HCT116 (cell line): ENCODE results near the gene FAM120A. TPM values are rescaled to one million over a fixed set of nuclear protein-coding genes. Genes with fewer than 3 reads are reported as not detected.

ENCODE experiments used
- ATAC-seq: fragments of 200-7000 bp; cut with Tn5 transposase; 2 replicates; pipeline ENCODE4 v1.9.1; 2020; ENCODE audit warnings: mild to moderate bottlenecking, moderate library complexity
- BruUV-seq: library from RNA; stranded (reverse); fragments of 400-500 nt; replicated peaks from 2 replicates; lab custom pipeline; 2021; lab: Mats Ljungman, UMichigan
- CTCF ChIA-PET: fragments of 300-600 bp; sonication (Branson Sonifier 250); formaldehyde crosslinking; loops from one replicate; lab custom pipeline; 2021; ENCODE audit warnings: antibody characterized with exemption; lab: Charles Lee
- POLR2A ChIA-PET: fragments of 300-600, 350-600 bp; sonication (Branson Sonifier 250); formaldehyde crosslinking; loops from one replicate; lab custom pipeline; 2021; ENCODE audit warnings: antibody characterized with exemption; lab: Charles Lee
- RAD21 ChIA-PET, 2 experiments: fragments of 300-600 bp; sonication (Branson Sonifier 250); formaldehyde crosslinking; loops; one replicate each; lab custom pipeline; 2023; ENCODE audit warnings: low total read pairs in 2 of 2; ENCODE audit not compliant: uncharacterized antibody in 2 of 2, unreplicated experiment in 2 of 2, low non-redundant PET in 1 of 2; lab: Charles Lee
- DNase-seq: peaks from one replicate; pipeline ENCODE4 v3.0.0-alpha.2; 2010; ENCODE audit warnings: low read depth, low spot score
- H2AFZ ChIP-seq: fragments of 200-600 bp; shearing (Covaris generic), sonication (generic); 2 replicates; pipeline ENCODE4 v1.6.1; 2017; ENCODE audit warnings: low read depth, mixed run types, mixed read lengths, antibody characterized with exemption, low read length; ENCODE audit not compliant: poor library complexity, severe bottlenecking
- H3K27ac ChIP-seq: 2 replicates; pipeline ENCODE4 v1.5.1; 2012; ENCODE audit warnings: low read depth, low read length
- H3K27me3 ChIP-seq: fragments of 200-600 bp; sonication (generic); 2 replicates; pipeline ENCODE4 v1.6.1; 2016; ENCODE audit warnings: mixed run types, low read length, mixed read lengths; ENCODE audit not compliant: insufficient read depth
- H3K36me3 ChIP-seq, 2 experiments: fragments of 200-500 bp in 1 of 2; fragments of 200-600 bp in 1 of 2; sonication (Bioruptor generic) in 1 of 2; sonication (generic) in 1 of 2; 2 replicates each; pipeline versions ENCODE4 v1.5.1 to v1.6.1; 2014 to 2016; ENCODE audit warnings: low read length in 2 of 2, inconsistent platforms in 1 of 2, mixed read lengths in 1 of 2, mixed run types in 1 of 2; ENCODE audit not compliant: insufficient read depth in 2 of 2, control insufficient read depth in 1 of 2
- H3K4me1 ChIP-seq, 2 experiments: fragments of 200-600 bp in 1 of 2; sonication (generic) in 1 of 2; 2 replicates each; pipeline versions ENCODE4 v1.5.1 to v1.6.1; 2012 to 2017; ENCODE audit warnings: low read length in 2 of 2, inconsistent platforms in 1 of 2, mild to moderate bottlenecking in 1 of 2, mixed read lengths in 1 of 2, mixed run types in 1 of 2, moderate library complexity in 1 of 2; ENCODE audit not compliant: insufficient read depth in 2 of 2, control insufficient read depth in 1 of 2
- H3K4me2 ChIP-seq: fragments of 200-600 bp; sonication (generic); 2 replicates; pipeline ENCODE4 v1.6.1; 2017; ENCODE audit warnings: mixed run types, low read length, mixed read lengths
- H3K4me3 ChIP-seq, 2 experiments: fragments of 200-600 bp in 1 of 2; sonication (generic) in 1 of 2; replicated peaks in 1 of 2; 2 replicates each; pipeline ENCODE4 v1.5.1; 2011 to 2016; ENCODE audit warnings: low read length in 2 of 2, control low read depth in 1 of 2, low read depth in 1 of 2, mild to moderate bottlenecking in 1 of 2, mixed read lengths in 1 of 2, mixed run types in 1 of 2
- H3K79me2 ChIP-seq: fragments of 200-600 bp; sonication (generic); 2 replicates; pipeline ENCODE4 v1.6.1; 2017; ENCODE audit warnings: mild to moderate bottlenecking, mixed run types, low read length, moderate library complexity, mixed read lengths; ENCODE audit not compliant: insufficient read depth
- H3K9ac ChIP-seq: fragments of 200-600 bp; sonication (generic); 2 replicates; pipeline ENCODE4 v1.6.1; 2016; ENCODE audit warnings: low read length, mixed read lengths
- H3K9me2 ChIP-seq: fragments of 200-600 bp; sonication (generic), shearing (Covaris generic); 2 replicates; pipeline ENCODE4 v1.6.1; 2017; ENCODE audit warnings: mixed run types, mild to moderate bottlenecking, moderate library complexity; ENCODE audit not compliant: insufficient read depth
- H3K9me3 ChIP-seq, 2 experiments: fragments of 200-500 bp in 1 of 2; fragments of 200-600 bp in 1 of 2; sonication (Bioruptor generic) in 1 of 2; sonication (generic) in 1 of 2; 2 replicates each; pipeline ENCODE4 v1.6.1; 2014 to 2017; ENCODE audit warnings: low read length in 2 of 2, mixed read lengths in 2 of 2, inconsistent platforms in 1 of 2, low read depth in 1 of 2, mild to moderate bottlenecking in 1 of 2, mixed run types in 1 of 2, moderate library complexity in 1 of 2; ENCODE audit not compliant: control insufficient read depth in 1 of 2, insufficient read depth in 1 of 2
- H4K20me1 ChIP-seq: fragments of 200-600 bp; sonication (generic), shearing (Covaris generic); 2 replicates; pipeline ENCODE4 v1.6.1; 2017; ENCODE audit warnings: mixed run types, mild to moderate bottlenecking, moderate library complexity; ENCODE audit not compliant: insufficient read depth
- ATF3 ChIP-seq: IDR thresholded peaks from 2 replicates; pipeline ENCODE4 v1.6.1; 2012
- CEBPB ChIP-seq: IDR thresholded peaks from 2 replicates; pipeline ENCODE4 v1.6.1; 2012; ENCODE audit warnings: low read depth
- CTCF ChIP-seq, 3 experiments: fragments of 200-600 bp in 1 of 3; sonication (generic) in 1 of 3; IDR thresholded peaks in 2 of 3; conservative IDR thresholded peaks in 1 of 3; 2 replicates each; pipeline ENCODE4 v1.5.1; 2012 to 2017; ENCODE audit warnings: low read depth in 2 of 3, low read length in 2 of 3, antibody characterized with exemption in 1 of 3, borderline replicate concordance in 1 of 3, control low read depth in 1 of 3, mild to moderate bottlenecking in 1 of 3, mixed read lengths in 1 of 3, mixed run types in 1 of 3, moderate library complexity in 1 of 3; ENCODE audit not compliant: insufficient read depth in 1 of 3
- EGR1 ChIP-seq: IDR thresholded peaks from 2 replicates; pipeline ENCODE4 v1.6.1; 2012; ENCODE audit warnings: low read depth
- ELF1 ChIP-seq: IDR thresholded peaks from 2 replicates; pipeline ENCODE4 v1.6.1; 2012; ENCODE audit warnings: low read depth, borderline replicate concordance
- EZH2phosphoT487 ChIP-seq: fragments of 200-600 bp; IDR thresholded peaks from 2 replicates; pipeline ENCODE4 v1.6.1; 2018; ENCODE audit warnings: antibody characterized with exemption, borderline replicate concordance
- JUND ChIP-seq: IDR thresholded peaks from 2 replicates; pipeline ENCODE4 v1.6.1; 2012
- POLR2A ChIP-seq: IDR thresholded peaks from 2 replicates; pipeline ENCODE4 v1.7.0; 2011; ENCODE audit warnings: borderline replicate concordance; ENCODE audit not compliant: insufficient read depth, insufficient read length; ENCODE audit errors: extremely low read depth
- POLR2AphosphoS5 ChIP-seq: IDR thresholded peaks from 2 replicates; pipeline ENCODE4 v1.6.1; 2011; ENCODE audit warnings: mild to moderate bottlenecking, low read depth, low read length, moderate library complexity
- REST ChIP-seq: IDR thresholded peaks from 2 replicates; pipeline ENCODE4 v1.6.1; 2012; ENCODE audit warnings: low read depth
- SP1 ChIP-seq: IDR thresholded peaks from 2 replicates; pipeline ENCODE4 v1.6.1; 2012; ENCODE audit warnings: low read depth
- SRF ChIP-seq: IDR thresholded peaks from 2 replicates; pipeline ENCODE4 v1.6.1; 2012; ENCODE audit warnings: low read depth
- TCF7L2 ChIP-seq: IDR thresholded peaks from 2 replicates; pipeline ENCODE4 v1.7.0; 2011; ENCODE audit warnings: borderline replicate concordance, inconsistent platforms; ENCODE audit not compliant: insufficient read depth, insufficient read length; ENCODE audit errors: extremely low read depth
- YY1 ChIP-seq: IDR thresholded peaks from 2 replicates; pipeline ENCODE4 v1.6.1; 2011; ENCODE audit warnings: low read length, low read depth, moderate library complexity, mild to moderate bottlenecking; ENCODE audit not compliant: insufficient replicate concordance; ENCODE audit errors: extremely low read depth
- ZFX ChIP-seq: fragments of 450-650 bp; IDR thresholded peaks from 2 replicates; pipeline ENCODE4 v1.6.1; 2017
- ZNF274 ChIP-seq: fragments of 200-500 bp; sonication (Bioruptor generic); IDR thresholded peaks from 2 replicates; pipeline ENCODE4 v1.6.1; 2014; ENCODE audit warnings: mild to moderate bottlenecking, low read depth, low read length, inconsistent platforms
- intact Hi-C: fragments of 100-400 bp; cut with micrococcal nuclease; formaldehyde crosslinking; loops from 2 replicates; pipeline ENCODE4 v1.10.0; 2022
- total RNA-seq: library from RNA; stranded (reverse); gene quantifications from one replicate; pipeline ENCODE4 v1.2.1, GENCODE V29; 2021; ENCODE audit not compliant: unreplicated experiment

FAM120A gene
- total RNA-seq, 1 experiment from 2014 or later: 122 TPM

GRCh38 chr9:93505541-93506132 is 54.2 kb downstream of the FAM120A start:
- no peak overlapping the region for H3K4me2 ChIP-seq
- no peak overlapping the region for H3K27ac ChIP-seq
- peaks cover 0 to 3% of the 10 kb centered on the region in 2 experiments; a peak in 2 of 4 replicates for H3K4me1 ChIP-seq
- CTCF ChIA-PET: no interaction called here
- no peaks in the 10 kb centered on the region for H3K27me3 ChIP-seq
- no peaks in the 10 kb centered on the region for H3K9me2 ChIP-seq
- peaks cover 96% of the 10 kb centered on the region for H3K79me2 ChIP-seq
- peaks cover 4% of the 10 kb centered on the region; the same call in 1 of the 2 replicates for H4K20me1 ChIP-seq
- no peak overlapping the region for H2AFZ ChIP-seq
- no peak overlapping the region for H3K9ac ChIP-seq
- BruUV-seq: no TSS peak
- intact Hi-C loops: no loop called here
- H3K4me3 ChIP-seq: no peak overlapping the region
- peaks cover 6 to 16% of the 10 kb centered on the region in 2 experiments; a peak in 2 of 4 replicates for H3K36me3 ChIP-seq
- RAD21 ChIA-PET: no interaction called here
- DNase-seq: no peak
- POLR2A ChIA-PET: no interaction called here
- ATAC-seq: no peak
- TF ChIP-seq POLR2A (no peak), EZH2phosphoT487 (no peak), YY1 (no peak), CTCF (IDR thresholded peaks at IDR 0.05 in 2 of 3, conservative IDR thresholded peaks at IDR 0.05 in 1 of 3; ENCODE audit: borderline replicate concordance in 1 of 3, insufficient read depth in 1 of 3, low read depth in 2 of 3, low read length in 2 of 3) (no peak), ELF1 (no peak), TCF7L2 (no peak), SP1 (no peak), ATF3 (no peak), JUND (no peak), SRF (no peak), POLR2AphosphoS5 (no peak), ZNF274 (no peak), EGR1 (no peak), CEBPB (no peak), ZFX (no peak), REST (no peak)
- H3K9me3 ChIP-seq: no peaks in the 10 kb centered on the region
